ENCODE data around the gene RAPGEF2. TPM values are rescaled to one million over a fixed set of nuclear protein-coding genes. Genes with fewer than 3 reads are reported as not detected.

The RAPGEF2 gene
- total RNA-seq, 4 donors from 2014 or later, result 47.2 to 105 (median 50.2) TPM

DNA sequence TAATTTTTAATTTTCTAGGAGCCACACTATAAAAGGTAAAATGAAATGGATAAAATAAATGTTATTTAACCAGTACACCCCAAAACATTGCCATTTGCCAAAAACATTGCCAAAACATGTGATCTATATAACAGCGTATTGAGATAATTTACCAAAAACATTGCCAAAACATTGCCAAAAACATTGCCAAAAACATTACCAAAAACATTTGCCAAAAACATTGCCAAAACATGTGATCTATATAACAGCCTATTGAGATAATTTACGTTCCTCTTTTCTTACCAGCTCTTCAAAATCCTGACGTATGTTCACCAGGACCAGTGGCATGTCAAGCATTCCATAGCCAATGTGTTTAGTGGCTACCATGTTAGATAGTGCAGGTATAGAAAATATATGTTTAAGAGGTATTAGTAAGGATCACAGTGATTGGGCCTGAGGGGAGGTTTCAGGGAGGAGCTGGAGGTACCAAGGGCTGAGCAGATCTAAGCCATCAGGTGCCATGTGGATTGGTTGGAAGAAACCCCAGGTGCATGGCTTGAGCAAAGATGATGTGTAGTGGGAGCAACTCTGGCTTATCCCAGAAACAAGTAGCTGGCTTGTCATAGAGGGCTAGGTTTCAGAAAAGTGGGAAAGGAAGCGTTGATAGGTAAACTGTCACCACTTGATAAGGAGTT, 42.6 kb downstream of the RAPGEF2 start:
- TF ChIP-seq, protein P1, sequence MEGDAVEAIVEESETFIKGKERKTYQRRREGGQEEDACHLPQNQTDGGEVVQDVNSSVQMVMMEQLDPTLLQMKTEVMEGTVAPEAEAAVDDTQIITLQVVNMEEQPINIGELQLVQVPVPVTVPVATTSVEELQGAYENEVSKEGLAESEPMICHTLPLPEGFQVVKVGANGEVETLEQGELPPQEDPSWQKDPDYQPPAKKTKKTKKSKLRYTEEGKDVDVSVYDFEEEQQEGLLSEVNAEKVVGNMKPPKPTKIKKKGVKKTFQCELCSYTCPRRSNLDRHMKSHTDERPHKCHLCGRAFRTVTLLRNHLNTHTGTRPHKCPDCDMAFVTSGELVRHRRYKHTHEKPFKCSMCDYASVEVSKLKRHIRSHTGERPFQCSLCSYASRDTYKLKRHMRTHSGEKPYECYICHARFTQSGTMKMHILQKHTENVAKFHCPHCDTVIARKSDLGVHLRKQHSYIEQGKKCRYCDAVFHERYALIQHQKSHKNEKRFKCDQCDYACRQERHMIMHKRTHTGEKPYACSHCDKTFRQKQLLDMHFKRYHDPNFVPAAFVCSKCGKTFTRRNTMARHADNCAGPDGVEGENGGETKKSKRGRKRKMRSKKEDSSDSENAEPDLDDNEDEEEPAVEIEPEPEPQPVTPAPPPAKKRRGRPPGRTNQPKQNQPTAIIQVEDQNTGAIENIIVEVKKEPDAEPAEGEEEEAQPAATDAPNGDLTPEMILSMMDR (IDR thresholded peaks at IDR 0.05), result no peak
- DNase-seq (ENCODE audit: low spot score) (no peak), ATAC-seq (ENCODE audit: low FRiP score) (no peak)

DNA sequence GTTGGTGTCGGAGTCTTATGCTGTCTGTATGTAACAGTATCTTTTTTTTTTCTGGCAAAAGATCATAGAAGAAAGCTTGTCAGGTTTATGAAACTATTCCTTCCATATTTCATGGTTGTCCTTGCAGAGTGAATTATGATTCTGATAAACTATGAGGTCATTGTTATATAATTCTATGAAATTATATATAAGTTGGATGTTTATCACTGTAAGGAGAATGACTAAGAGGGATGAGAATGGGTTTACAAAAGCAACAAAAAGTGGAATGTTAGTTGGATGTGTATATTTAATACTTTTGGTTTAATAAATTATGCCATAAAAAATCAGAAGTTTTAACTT, 43.1 kb downstream of the RAPGEF2 start:
- DNase-seq (ENCODE audit: low spot score), result no peak
- no peak for ATAC-seq (ENCODE audit: low FRiP score)
- TF ChIP-seq, protein P1 (IDR thresholded peaks at IDR 0.05), result no peak

DNA sequence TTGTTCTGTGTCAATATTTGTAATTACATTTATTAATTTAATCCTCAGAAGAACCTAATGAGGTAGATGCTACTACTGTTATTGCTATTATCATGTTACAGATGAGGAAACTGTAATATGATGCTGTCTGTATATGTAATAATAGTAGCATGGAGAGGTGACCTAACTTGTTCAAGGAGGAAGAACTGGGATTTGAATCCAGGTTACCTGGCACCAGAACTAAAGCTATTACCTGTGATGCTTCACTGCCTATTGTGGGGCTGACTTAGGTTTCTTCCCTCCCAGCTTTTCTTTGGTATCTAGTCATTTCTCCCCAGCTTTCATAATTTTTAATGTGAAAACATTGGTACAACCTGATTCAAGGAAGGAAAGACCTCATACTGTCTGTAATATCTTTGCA, 43.6 kb downstream of the RAPGEF2 start:
- TF ChIP-seq, protein P1 (IDR thresholded peaks at IDR 0.05), result no peak
- ATAC-seq (ENCODE audit: low FRiP score) (no peak), DNase-seq (ENCODE audit: low spot score) (no peak)

DNA sequence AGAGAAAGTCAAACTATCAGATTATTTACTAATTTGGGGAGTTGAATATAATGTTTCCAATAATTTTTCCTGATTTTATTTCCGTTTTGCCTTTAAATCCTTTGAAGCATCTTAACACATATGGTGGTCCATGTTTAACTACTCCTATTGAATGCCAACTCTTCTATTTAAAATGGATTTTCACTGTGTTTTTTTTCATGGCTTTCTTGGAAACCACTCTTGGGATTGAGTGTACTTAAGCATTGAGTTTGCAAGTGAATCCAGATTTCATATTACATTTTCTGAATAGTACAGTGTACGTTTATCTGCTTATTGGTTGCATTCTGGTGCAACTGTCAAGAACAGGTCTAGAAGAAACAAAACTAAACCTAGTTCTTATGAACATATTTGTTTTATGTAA, 45.6 kb downstream of the RAPGEF2 start:
- ATAC-seq (ENCODE audit: low FRiP score) (no peak), DNase-seq (ENCODE audit: low spot score) (no peak)
- TF ChIP-seq, protein P1 (IDR thresholded peaks at IDR 0.05), result no peak

DNA sequence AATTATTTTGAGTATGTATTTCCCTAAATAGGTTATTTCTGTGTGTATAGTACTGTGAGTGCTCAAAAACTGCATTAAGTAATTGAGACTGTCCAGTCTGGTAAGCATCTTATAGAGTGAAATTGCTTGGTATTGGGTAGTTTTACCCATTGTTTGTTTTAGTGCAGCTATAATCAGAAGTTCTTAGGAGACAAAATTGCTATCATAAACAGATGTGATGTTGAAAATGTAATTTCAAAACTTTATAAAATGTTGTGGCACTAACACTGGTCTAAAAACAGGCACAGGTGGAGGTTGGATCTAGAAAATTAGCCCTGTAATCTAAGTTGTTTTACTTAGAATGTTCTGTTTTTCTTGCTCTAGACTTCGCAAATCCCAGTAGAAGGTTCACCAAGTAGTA, 46.8 kb downstream of the RAPGEF2 start:
- no peak for ATAC-seq (ENCODE audit: low FRiP score)
- no peak for DNase-seq (ENCODE audit: low spot score)
- TF ChIP-seq, protein P1 (IDR thresholded peaks at IDR 0.05), result no peak

DNA sequence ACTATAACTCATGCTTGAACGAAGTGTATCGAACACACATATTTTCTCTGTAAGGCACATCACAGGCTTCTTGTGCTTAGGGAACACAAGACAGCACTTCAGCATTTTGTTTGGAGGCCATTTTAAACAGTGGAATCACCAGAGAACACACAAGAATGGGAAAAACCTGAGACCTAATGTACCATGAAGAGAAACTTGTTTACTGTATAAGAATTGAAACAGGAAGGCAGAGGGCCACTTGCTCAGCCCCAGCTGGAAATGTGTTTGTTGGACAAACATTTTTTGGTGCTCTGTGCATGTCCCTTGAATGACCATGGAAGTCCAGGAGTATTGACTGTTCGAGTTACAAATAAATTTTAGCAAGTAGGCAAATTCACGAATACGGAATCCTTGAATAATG, 47.5 kb downstream of the RAPGEF2 start:
- ATAC-seq (ENCODE audit: low FRiP score) (no peak), DNase-seq (ENCODE audit: low spot score) (no peak)
- TF ChIP-seq, protein P1 (IDR thresholded peaks at IDR 0.05), result no peak

DNA sequence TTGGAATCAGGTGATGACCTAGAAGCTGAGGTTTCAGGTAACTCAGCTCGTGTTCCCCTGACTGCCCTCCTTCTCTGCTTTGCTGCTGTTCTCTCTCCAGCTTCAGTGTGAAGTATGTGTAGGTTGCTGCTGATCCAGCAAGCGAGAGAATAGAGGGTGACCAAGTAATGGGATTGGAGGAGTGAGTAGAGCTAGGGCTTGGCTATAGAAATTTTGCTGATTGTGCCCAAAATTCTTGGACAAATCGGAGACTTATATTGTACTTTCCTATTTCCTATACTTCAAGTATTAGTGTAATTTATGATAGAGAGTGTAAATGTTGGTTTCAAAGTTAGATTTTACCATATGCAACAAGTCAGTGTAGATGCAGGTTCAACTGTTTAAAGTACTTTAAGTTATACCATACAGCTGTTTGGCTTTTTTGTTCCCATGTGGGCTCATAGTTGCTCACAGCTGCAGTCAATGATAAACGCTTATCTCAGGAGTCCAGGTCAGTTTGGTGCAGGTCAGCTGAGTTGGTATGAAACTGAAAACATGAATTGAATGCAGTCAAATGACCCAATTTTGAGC, 48.0 kb downstream of the RAPGEF2 start:
- ATAC-seq (ENCODE audit: low FRiP score), result no peak
- TF ChIP-seq, protein P1 (IDR thresholded peaks at IDR 0.05), result no peak
- DNase-seq (ENCODE audit: low spot score), result no peak
